Neural progenitor cell (in vitro differentiated cells): ENCODE data around the gene FKBP10. TPM values are rescaled to one million over a fixed set of nuclear protein-coding genes. Genes with fewer than 3 reads are reported as not detected.

Source experiments
- DNase-seq: peaks from one replicate; pipeline ENCODE4 v3.0.0-alpha.2; 2016; ENCODE audit warnings: low spot score
- H2AFZ ChIP-seq: fragments of 200-600 bp; sonication (generic); replicated peaks from 2 replicates; pipeline ENCODE4 v1.6.1; 2016; ENCODE audit warnings: antibody characterized with exemption
- H3F3A ChIP-seq: fragments of 200-600 bp; sonication (generic); 2 replicates; pipeline ENCODE4 v1.6.1; 2016; ENCODE audit warnings: antibody characterized with exemption, low read depth
- H3K27ac ChIP-seq: fragments of 200-600 bp; sonication (generic); 2 replicates; pipeline ENCODE4 v1.5.1; 2016; ENCODE audit warnings: mild to moderate bottlenecking
- H3K27me3 ChIP-seq: fragments of 200-600 bp; sonication (generic); 2 replicates; pipeline ENCODE4 v1.6.1; 2016; ENCODE audit warnings: mild to moderate bottlenecking, moderate library complexity
- H3K36me3 ChIP-seq: fragments of 200-600 bp; sonication (generic); 2 replicates; pipeline ENCODE4 v1.5.1; 2016
- H3K4me1 ChIP-seq: fragments of 200-600 bp; sonication (generic); 2 replicates; pipeline ENCODE4 v1.6.1; 2016; ENCODE audit warnings: mixed run types
- H3K4me2 ChIP-seq: fragments of 200-600 bp; sonication (generic); 2 replicates; pipeline ENCODE4 v1.6.1; 2016
- H3K4me3 ChIP-seq: fragments of 200-600 bp; sonication (generic); 2 replicates; pipeline ENCODE4 v1.5.1; 2016
- H3K79me2 ChIP-seq: fragments of 200-600 bp; sonication (generic); 2 replicates; pipeline ENCODE4 v1.6.1; 2016; ENCODE audit warnings: low read depth
- H3K9ac ChIP-seq: fragments of 200-600 bp; sonication (generic); 2 replicates; pipeline ENCODE4 v1.6.1; 2016
- H3K9me3 ChIP-seq: fragments of 200-600 bp; sonication (generic); 2 replicates; pipeline ENCODE4 v1.5.1; 2016; ENCODE audit warnings: low read depth
- H4K20me1 ChIP-seq: fragments of 200-600 bp; sonication (generic); 2 replicates; pipeline ENCODE4 v1.6.1; 2016; ENCODE audit warnings: low read depth
- H3K27ac Mint-ChIP-seq: 3 replicates; pipeline ENCODE4 v1.8.0; 2021; ENCODE audit warnings: mixed read lengths
- H3K27me3 Mint-ChIP-seq: 2 replicates; pipeline ENCODE4 v1.8.0; 2022; ENCODE audit warnings: low read depth, mild to moderate bottlenecking, inconsistent platforms, moderate library complexity, mixed read lengths; ENCODE audit not compliant: insufficient read depth
- H3K36me3 Mint-ChIP-seq: 3 replicates; pipeline ENCODE4 v1.8.0; 2021; ENCODE audit warnings: mixed read lengths
- H3K4me1 Mint-ChIP-seq: 3 replicates; pipeline ENCODE4 v1.8.0; 2021; ENCODE audit warnings: mixed read lengths
- H3K4me3 Mint-ChIP-seq: 3 replicates; pipeline ENCODE4 v1.8.0; 2021; ENCODE audit warnings: mild to moderate bottlenecking, moderate library complexity, mixed read lengths
- H3K9me3 Mint-ChIP-seq: 3 replicates; pipeline ENCODE4 v1.8.0; 2020; ENCODE audit warnings: mixed read lengths
- CTCF ChIP-seq: fragments of 200-600 bp; sonication (generic); IDR thresholded peaks from 2 replicates; pipeline ENCODE4 v1.5.1; 2017; ENCODE audit warnings: antibody characterized with exemption, mild to moderate bottlenecking
- EZH2 ChIP-seq: fragments of 200-600 bp; sonication (generic); IDR thresholded peaks from 2 replicates; pipeline ENCODE4 v1.6.1; 2017; ENCODE audit warnings: antibody characterized with exemption, mild to moderate bottlenecking, moderate library complexity
- EZH2phosphoT487 ChIP-seq: fragments of 200-600 bp; sonication (generic); IDR thresholded peaks from 2 replicates; pipeline ENCODE4 v1.6.1; 2017; ENCODE audit warnings: antibody characterized with exemption
- total RNA-seq: library from RNA; depleted of rRNA; stranded (reverse); fragments of >200 nt; gene quantifications from 2 replicates; pipeline ENCODE4 v1.2.3, GENCODE V29; 2015; ENCODE audit warnings: low replicate concordance

The FKBP10 gene
- total RNA-seq, 1 donor from 2014 or later: 108 TPM

- no peaks in the 10 kb centered on the region for H3K9me3 Mint-ChIP-seq
- Histone ChIP-seq H3K4me3 (peak within 1 kb of the TSS; percentile 80), H4K20me1 (peaks cover 44% of the 10 kb centered on the region), H3K4me2 (peak within 1 kb of the TSS; percentile 94), H3K79me2 (peaks cover 51% of the 10 kb centered on the region), H3K9me3 (no peaks in the 10 kb centered on the region), H3K4me1 (peaks cover 30% of the 10 kb centered on the region), H3K9ac (peak within 1 kb of the TSS; percentile 73), H3F3A (peaks cover 28% of the 10 kb centered on the region), H3K27me3 (no peaks in the 10 kb centered on the region), H3K36me3 (no peaks in the 10 kb centered on the region), H2AFZ (peak within 1 kb of the TSS; percentile 75), H3K27ac (peak within 1 kb of the TSS; percentile 60)
- H3K4me3 Mint-ChIP-seq: peak within 1 kb of the TSS; percentile 28
- peaks cover 9% of the 10 kb centered on the region for H3K36me3 Mint-ChIP-seq
- DNase-seq: peak; percentile 97
- peak within 1 kb of the TSS; percentile 51 for H3K27ac Mint-ChIP-seq
- H3K27me3 Mint-ChIP-seq: no peaks in the 10 kb centered on the region
- TF ChIP-seq EZH2phosphoT487 (no peak), EZH2 (no peak), CTCF (no peak)
- peaks cover 15% of the 10 kb centered on the region for H3K4me1 Mint-ChIP-seq
Observed at GRCh38 chr17:41864836-41865595, 52.2 kb downstream of the FKBP10 start, which contains the start of gene KLHL11. Gene KLHL11, minus strand, starts transcription at chr17:41865423. Its CDS starts 53 bp downstream, at chr17:41865370.

- Histone ChIP-seq H3K27ac (no peak overlapping the region), H3K4me3 (peak overlapping the region; percentile 80), H4K20me1 (peaks cover 39% of the 10 kb centered on the region), H3F3A (peaks cover 27% of the 10 kb centered on the region), H3K9me3 (no peaks in the 10 kb centered on the region), H3K4me1 (peaks cover 24% of the 10 kb centered on the region), H2AFZ (peak overlapping the region; percentile 75), H3K27me3 (no peaks in the 10 kb centered on the region), H3K4me2 (peak overlapping the region; percentile 94), H3K9ac (no peak overlapping the region), H3K79me2 (peaks cover 46% of the 10 kb centered on the region), H3K36me3 (no peaks in the 10 kb centered on the region)
- Mint-ChIP-seq H3K4me1 (peaks cover 12% of the 10 kb centered on the region), H3K4me3 (no peak overlapping the region), H3K36me3 (peaks cover 13% of the 10 kb centered on the region), H3K27ac (peak overlapping the region; percentile 51), H3K9me3 (no peaks in the 10 kb centered on the region), H3K27me3 (no peaks in the 10 kb centered on the region)
- TF ChIP-seq EZH2phosphoT487: no peak
- TF ChIP-seq EZH2: no peak
- TF ChIP-seq CTCF: no peak
- no peak for DNase-seq
Observed at GRCh38 chr17:41865596-41865893, 52.7 kb downstream of the FKBP10 start.

- H3K27ac Mint-ChIP-seq: no peak overlapping the region
- no peak for DNase-seq
- Histone ChIP-seq H2AFZ (no peak overlapping the region), H3K9ac (no peak overlapping the region), H3K9me3 (no peaks in the 10 kb centered on the region), H3K4me3 (no peak overlapping the region), H3K27me3 (no peaks in the 10 kb centered on the region), H3K27ac (no peak overlapping the region), H3F3A (peaks cover 27% of the 10 kb centered on the region), H3K79me2 (peaks cover 16% of the 10 kb centered on the region), H4K20me1 (peaks cover 9% of the 10 kb centered on the region), H3K4me1 (peaks cover 6% of the 10 kb centered on the region), H3K36me3 (no peaks in the 10 kb centered on the region), H3K4me2 (no peak overlapping the region)
- H3K36me3 Mint-ChIP-seq: peaks cover 37% of the 10 kb centered on the region
- no peak for TF ChIP-seq CTCF
- TF ChIP-seq EZH2: no peak
- no peak for TF ChIP-seq EZH2phosphoT487
- H3K4me3 Mint-ChIP-seq: no peak overlapping the region
- peaks cover 2% of the 10 kb centered on the region for H3K27me3 Mint-ChIP-seq
- H3K9me3 Mint-ChIP-seq: no peaks in the 10 kb centered on the region
- H3K4me1 Mint-ChIP-seq: peaks cover 2% of the 10 kb centered on the region
Observed at GRCh38 chr17:41868568-41868967, 55.8 kb downstream of the FKBP10 start.
